GM18526 (cell line): Measurements from ENCODE around the gene HTRA2.

ENCODE experiments used
- POLR2A ChIP-seq: IDR thresholded peaks from 3 replicates; pipeline ENCODE4 v1.6.1; 2011; ENCODE audit not compliant: insufficient read length; ENCODE audit errors: extremely low read depth

Gene HTRA2

DNA sequence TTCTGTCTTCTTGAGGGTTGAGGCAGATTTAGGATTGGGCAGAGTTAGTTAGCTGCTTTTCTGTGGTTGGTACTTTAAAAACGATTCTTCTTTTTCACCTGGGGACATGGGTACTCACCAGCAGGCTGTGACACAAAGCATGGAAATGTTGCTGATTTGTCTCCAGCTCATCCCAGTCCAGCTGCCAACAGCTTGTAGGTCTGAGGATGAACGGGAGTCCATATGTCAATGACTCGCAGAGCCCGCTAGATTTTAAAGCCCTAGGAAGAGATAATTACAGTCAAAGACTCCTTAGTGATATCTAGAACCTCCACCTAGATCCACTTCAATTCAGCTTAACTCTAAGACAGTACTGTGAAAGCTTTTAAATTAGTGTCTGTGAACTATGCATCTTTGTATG is 45.6 kb downstream of the HTRA2 start:
- TF ChIP-seq POLR2A: no peak

- TF ChIP-seq POLR2A: no peak
Observed at GRCh38 chr2:74576211-74576862, 46.6 kb downstream of the HTRA2 start.

DNA sequence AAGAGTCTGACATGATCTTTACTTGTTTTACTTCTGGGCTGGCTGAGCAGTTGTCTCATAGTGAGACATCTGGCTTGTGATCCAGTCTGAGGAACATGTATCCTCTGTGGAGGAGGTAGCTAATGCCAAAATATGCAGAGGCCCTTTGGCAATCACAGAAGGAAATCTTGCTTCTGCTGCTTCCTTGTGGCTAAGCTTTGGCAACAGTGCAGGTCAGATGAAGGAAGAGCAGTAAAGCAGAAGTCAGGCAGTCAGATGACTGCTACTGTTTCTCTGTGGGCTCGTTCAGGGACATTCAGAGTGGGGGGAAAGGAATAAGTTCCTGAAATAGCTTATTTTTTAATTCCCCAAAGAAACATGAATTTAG is 47.1 kb downstream of the HTRA2 start:
- no peak for TF ChIP-seq POLR2A

GRCh38 chr2:74577448-74577847 is 47.7 kb downstream of the HTRA2 start:
- no peak for TF ChIP-seq POLR2A

- no peak for TF ChIP-seq POLR2A
Observed at GRCh38 chr2:74578408-74578807, 48.7 kb downstream of the HTRA2 start.

DNA sequence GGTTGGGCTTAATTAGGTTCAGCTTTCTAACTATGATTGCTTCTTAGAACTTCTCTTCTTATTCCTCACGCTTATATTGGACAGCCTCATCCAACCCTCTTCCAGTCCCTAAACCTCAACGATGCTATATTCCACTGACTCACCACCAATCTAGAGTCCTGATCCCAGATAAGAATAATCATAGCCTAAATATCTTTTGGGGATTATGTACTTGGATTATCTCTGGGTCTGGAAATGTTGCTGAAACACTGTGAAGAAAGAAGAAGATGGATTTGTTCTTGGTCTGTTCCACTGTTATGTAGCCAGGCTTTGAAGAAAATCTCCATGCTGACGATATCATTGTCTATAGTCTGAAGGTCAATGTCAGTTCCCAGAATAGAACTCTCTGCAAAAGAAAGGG is 51.7 kb downstream of the HTRA2 start:
- no peak for TF ChIP-seq POLR2A

- TF ChIP-seq POLR2A: no peak
Observed at GRCh38 chr2:74582184-74582583, 52.5 kb downstream of the HTRA2 start.
